HG02571 (cell line): ENCODE data around the gene DAGLA.

Source experiments
- ATAC-seq: cut with Tn5 transposase; IDR thresholded peaks from one replicate; pipeline ENCODE4 v1.9.1; 2021; ENCODE audit warnings: mild to moderate bottlenecking, moderate library complexity; ENCODE audit not compliant: unreplicated experiment

The DAGLA gene

GRCh38 chr11:61762798-61763197, 82.6 kb downstream of the DAGLA start:
- no peak for ATAC-seq

GRCh38 chr11:61763930-61764605, 83.9 kb downstream of the DAGLA start:
- ATAC-seq, result no peak

GRCh38 chr11:61764606-61765260, 84.5 kb downstream of the DAGLA start:
- no peak for ATAC-seq

GRCh38 chr11:61765550-61766253, 85.5 kb downstream of the DAGLA start:
- ATAC-seq, result no peak

GRCh38 chr11:61766353-61766841, 86.2 kb downstream of the DAGLA start:
- ATAC-seq, result no peak

GRCh38 chr11:61768376-61769076, 88.3 kb downstream of the DAGLA start:
- no peak for ATAC-seq

- ATAC-seq, result no peak
These were observed 89.2 kb downstream of the DAGLA start for GRCh38 chr11:61769169-61769920.

GRCh38 chr11:61769946-61770683, 89.9 kb downstream of the DAGLA start:
- no peak for ATAC-seq

GRCh38 chr11:61771195-61771894, 91.2 kb downstream of the DAGLA start:
- ATAC-seq, result no peak

- ATAC-seq, result no peak
These were observed 91.8 kb downstream of the DAGLA start for GRCh38 chr11:61771985-61772455.

- ATAC-seq, result no peak
These were observed 93.2 kb downstream of the DAGLA start for GRCh38 chr11:61773356-61773755.

GRCh38 chr11:61773809-61774208, 93.6 kb downstream of the DAGLA start:
- no peak for ATAC-seq

- ATAC-seq, result no peak
These were observed 94.2 kb downstream of the DAGLA start for GRCh38 chr11:61774411-61774810.

- ATAC-seq, result no peak
These were observed 94.9 kb downstream of the DAGLA start for GRCh38 chr11:61775106-61775505.

GRCh38 chr11:61775606-61776554, 95.7 kb downstream of the DAGLA start:
- no peak for ATAC-seq

GRCh38 chr11:61776561-61777075, 96.4 kb downstream of the DAGLA start:
- ATAC-seq, result no peak

- ATAC-seq, result no peak
These were observed 97.3 kb downstream of the DAGLA start for GRCh38 chr11:61777234-61778090.
